IMR-90 (cell line): ENCODE results near the gene ZNF630. TPM values are rescaled to one million over a fixed set of nuclear protein-coding genes. Genes with fewer than 3 reads are reported as not detected.

Experiments
- ATAC-seq: fragments of 200-7000 bp; cut with Tn5 transposase; 2 replicates; pipeline ENCODE4 v1.9.1; 2020; ENCODE audit warnings: low read depth, mild to moderate bottlenecking, moderate library complexity
- BruUV-seq: library from RNA; stranded (reverse); fragments of 400-500 nt; replicated peaks from 2 replicates; lab custom pipeline; 2021; lab: Mats Ljungman, UMichigan
- CTCF ChIA-PET: fragments of 300-600 bp; formaldehyde crosslinking; extraction: SDS; loops from one replicate; lab custom pipeline; 2021; ENCODE audit warnings: antibody characterized with exemption; lab: Yijun Ruan, JAX
- POLR2A ChIA-PET: fragments of 300-600 bp; sonication (Branson Sonifier 250); formaldehyde crosslinking; loops from one replicate; lab custom pipeline; 2022; ENCODE audit warnings: antibody characterized with exemption; ENCODE audit not compliant: unreplicated experiment; lab: Charles Lee
- DNase-seq: peaks from one replicate; pipeline ENCODE4 v3.0.0; 2013
- H2AFZ ChIP-seq: replicated peaks from 2 replicates; pipeline ENCODE3; 2013; ENCODE audit warnings: low read length, mild to moderate bottlenecking; ENCODE audit not compliant: poor library complexity
- H2AK5ac ChIP-seq: 2 replicates; pipeline ENCODE4 v1.6.1; 2013; ENCODE audit warnings: low read depth, low read length, inconsistent platforms
- H2AK9ac ChIP-seq: replicated peaks from 2 replicates; pipeline ENCODE3; 2013; ENCODE audit warnings: mild to moderate bottlenecking, low read depth, low read length, moderate library complexity; ENCODE audit not compliant: poor library complexity
- H2BK120ac ChIP-seq: 2 replicates; pipeline ENCODE4 v1.6.1; 2013; ENCODE audit warnings: low read depth, low read length, inconsistent platforms
- H2BK15ac ChIP-seq: 3 replicates; pipeline ENCODE4 v1.6.1; 2013; ENCODE audit warnings: low read depth, low read length, inconsistent platforms
- H2BK20ac ChIP-seq: 2 replicates; pipeline ENCODE4 v1.6.1; 2013; ENCODE audit warnings: low read depth, mild to moderate bottlenecking, inconsistent platforms, low read length, moderate library complexity
- H2BK5ac ChIP-seq: 2 replicates; pipeline ENCODE4 v1.6.1; 2013; ENCODE audit warnings: mild to moderate bottlenecking, low read depth, low read length, inconsistent platforms; ENCODE audit not compliant: poor library complexity, severe bottlenecking
- H3K14ac ChIP-seq: replicated peaks from 2 replicates; pipeline ENCODE4 v1.6.1; 2013; ENCODE audit warnings: low read depth, low read length, inconsistent platforms
- H3K18ac ChIP-seq: 2 replicates; pipeline ENCODE4 v1.6.1; 2013; ENCODE audit warnings: low read depth, low read length, control low read depth
- H3K23ac ChIP-seq: 2 replicates; pipeline ENCODE4 v1.6.1; 2013; ENCODE audit warnings: low read depth, low read length, inconsistent platforms
- H3K27ac ChIP-seq: 2 replicates; pipeline ENCODE4 v1.5.1; 2013; ENCODE audit warnings: mild to moderate bottlenecking, control low read depth, low read length; ENCODE audit not compliant: insufficient read depth
- H3K27me3 ChIP-seq: 2 replicates; pipeline ENCODE4 v1.6.1; 2013; ENCODE audit warnings: low read length; ENCODE audit not compliant: control insufficient read depth, insufficient read depth
- H3K36me3 ChIP-seq: 2 replicates; pipeline ENCODE4 v1.6.1; 2013; ENCODE audit warnings: low read length, mixed read lengths; ENCODE audit not compliant: control insufficient read depth, insufficient read depth
- H3K4ac ChIP-seq: 2 replicates; pipeline ENCODE4 v1.6.1; 2013; ENCODE audit warnings: low read depth, low read length, inconsistent platforms
- H3K4me1 ChIP-seq: 2 replicates; pipeline ENCODE4 v1.6.1; 2013; ENCODE audit warnings: low read length, mixed read lengths; ENCODE audit not compliant: control insufficient read depth, insufficient read depth
- H3K4me2 ChIP-seq: 2 replicates; pipeline ENCODE4 v1.6.1; 2013; ENCODE audit warnings: low read depth, mild to moderate bottlenecking, control low read depth, low read length, moderate library complexity
- H3K4me3 ChIP-seq: 2 replicates; pipeline ENCODE4 v1.5.1; 2013; ENCODE audit warnings: low read depth, mild to moderate bottlenecking, control low read depth, low read length, moderate library complexity; ENCODE audit not compliant: insufficient read depth
- H3K56ac ChIP-seq: 2 replicates; pipeline ENCODE4 v1.6.1; 2013; ENCODE audit warnings: low read length, inconsistent platforms; ENCODE audit not compliant: insufficient read depth; ENCODE audit errors: extremely low read depth
- H3K79me1 ChIP-seq, 2 experiments: 2 replicates each; pipeline ENCODE4 v1.6.1; 2013; ENCODE audit warnings: low read length in 2 of 2, inconsistent platforms in 1 of 2, low read depth in 1 of 2
- H3K9ac ChIP-seq: 2 replicates; pipeline ENCODE4 v1.6.1; 2013; ENCODE audit warnings: low read depth, low read length, control low read depth
- H3K9me1 ChIP-seq: 2 replicates; pipeline ENCODE4 v1.6.1; 2013; ENCODE audit warnings: low read length, inconsistent platforms; ENCODE audit not compliant: insufficient read depth
- H3K9me3 ChIP-seq: 2 replicates; pipeline ENCODE4 v1.6.1; 2013; ENCODE audit warnings: low read length; ENCODE audit not compliant: control insufficient read depth, insufficient read depth
- H4K20me1 ChIP-seq: 2 replicates; pipeline ENCODE4 v1.6.1; 2013; ENCODE audit warnings: low read length, inconsistent platforms; ENCODE audit not compliant: insufficient read depth
- H4K5ac ChIP-seq: 2 replicates; pipeline ENCODE4 v1.6.1; 2013; ENCODE audit warnings: mild to moderate bottlenecking, low read depth, low read length, control low read depth
- H4K8ac ChIP-seq, 2 experiments: 2 replicates each; pipeline ENCODE4 v1.6.1; 2013; ENCODE audit warnings: low read depth in 2 of 2, low read length in 2 of 2, control low read depth in 1 of 2, inconsistent platforms in 1 of 2
- H4K91ac ChIP-seq: 2 replicates; pipeline ENCODE4 v1.6.1; 2013; ENCODE audit warnings: low read depth, low read length, inconsistent platforms; ENCODE audit not compliant: insufficient read depth
- CHD1 ChIP-seq: IDR thresholded peaks from 2 replicates; pipeline ENCODE4 v1.6.1; 2012; ENCODE audit warnings: low read depth, low read length, improper control_type of control experiment
- CTCF ChIP-seq: conservative IDR thresholded peaks from 2 replicates; pipeline ENCODE4 v1.5.1; 2012; ENCODE audit warnings: mild to moderate bottlenecking, low read depth, low read length, improper control_type of control experiment
- ELK1 ChIP-seq: fragments of 150-350 bp; IDR thresholded peaks from 2 replicates; pipeline ENCODE4 v1.6.1; 2016; ENCODE audit warnings: low read depth, mild to moderate bottlenecking, low read length, moderate library complexity, borderline replicate concordance
- FOS ChIP-seq: fragments of 150-350 bp; IDR thresholded peaks from 2 replicates; pipeline ENCODE4 v1.6.1; 2016; ENCODE audit warnings: low read depth, low read length
- MAFK ChIP-seq: IDR thresholded peaks from 2 replicates; pipeline ENCODE4 v1.6.1; 2012; ENCODE audit warnings: low read depth, low read length, improper control_type of control experiment
- MXI1 ChIP-seq: IDR thresholded peaks from 2 replicates; pipeline ENCODE4 v1.6.1; 2012; ENCODE audit warnings: low read depth, mild to moderate bottlenecking, low read length, moderate library complexity, borderline replicate concordance
- NFE2L2 ChIP-seq: fragments of 150-350 bp; IDR thresholded peaks from 2 replicates; pipeline ENCODE4 v1.6.1; 2016; ENCODE audit warnings: low read depth, mild to moderate bottlenecking, low read length
- RAD21 ChIP-seq: IDR thresholded peaks from 2 replicates; pipeline ENCODE4 v1.6.1; 2012; ENCODE audit warnings: low read length, improper control_type of control experiment
- RCOR1 ChIP-seq: IDR thresholded peaks from 2 replicates; pipeline ENCODE4 v1.6.1; 2012; ENCODE audit warnings: mild to moderate bottlenecking, low read length, improper control_type of control experiment; ENCODE audit not compliant: insufficient replicate concordance
- RFX5 ChIP-seq: IDR thresholded peaks from 2 replicates; pipeline ENCODE4 v1.8.0; 2012; ENCODE audit warnings: low read depth, mild to moderate bottlenecking, low read length, moderate library complexity
- SMC3 ChIP-seq: fragments of 150-350 bp; IDR thresholded peaks from 2 replicates; pipeline ENCODE4 v1.6.1; 2016; ENCODE audit warnings: low read depth, mild to moderate bottlenecking, antibody characterized with exemption, low read length, moderate library complexity
- dilution Hi-C: fragments of 300-500 bp; cut with HindIII; formaldehyde crosslinking; loops from one replicate; pipeline ENCODE4 v1.14.3; 2018; ENCODE audit warnings: low sequenced_read_pairs; ENCODE audit not compliant: unreplicated experiment
- in situ Hi-C: fragments of 300-500 bp; cut with MboI; formaldehyde crosslinking; loops from 3 replicates; pipeline ENCODE4 v1.14.3; 2019; ENCODE audit warnings: low sequenced_read_pairs, inconsistent platforms, mixed read lengths
- intact Hi-C: fragments of 100-400 bp; cut with micrococcal nuclease; formaldehyde crosslinking; loops from 2 replicates; pipeline ENCODE4 v1.10.0; 2022
- polyA plus RNA-seq, 3 experiments: library from polyadenylated mRNA; depleted of rRNA; stranded (reverse); fragments of >200 nt; gene quantifications; 2 replicates each; pipeline ENCODE4 v1.2.3, GENCODE V29; 2012; ENCODE audit warnings: low replicate concordance in 1 of 3
- total RNA-seq: library from RNA; depleted of rRNA; stranded (reverse); fragments of >200 nt; gene quantifications from 2 replicates; pipeline ENCODE4 v1.2.3, GENCODE V29; 2012
- TF ChIP-seq, protein P1 (sequence below): fragments of 150-350 bp; IDR thresholded peaks from 2 replicates; pipeline ENCODE4 v1.6.1; 2017; ENCODE audit warnings: mild to moderate bottlenecking, antibody characterized with exemption, low read length, low read depth

The ZNF630 gene
- total and polyA plus RNA-seq, 2 of the 4 experiments (the other 2 are of a cell fraction), result 0.24 to 0.54 TPM

GRCh38 chrX:48086082-48086481 lies 14.6 kb upstream of the ZNF630 start:
- H3K36me3 ChIP-seq, result no peaks in the 10 kb centered on the region
- no peak overlapping the region for H3K9ac ChIP-seq
- no peaks in the 10 kb centered on the region for H3K79me1 ChIP-seq
- H2BK20ac ChIP-seq, result no peak overlapping the region
- BruUV-seq, result no TSS peak
- ChIA-PET POLR2A (no interaction called here), CTCF (no interaction called here)
- DNase-seq, result no peak
- no peak overlapping the region for H3K4ac ChIP-seq
- no peak overlapping the region for H3K14ac ChIP-seq
- H3K27me3 ChIP-seq, result peaks cover 9% of the 10 kb centered on the region
- no peak overlapping the region for H3K27ac ChIP-seq
- H3K9me1 ChIP-seq, result no peaks in the 10 kb centered on the region
- no peak overlapping the region for H3K4me3 ChIP-seq
- H2AK9ac ChIP-seq, result no peak overlapping the region
- no peak overlapping the region for H3K4me2 ChIP-seq
- in situ Hi-C loops, result loop anchor here (10.0 kb wide), 1 partner anchor 409 kb away; no protein-coding TSS in a partner anchor
- no peak overlapping the region for H2BK5ac ChIP-seq
- no peak overlapping the region for H4K91ac ChIP-seq
- intact Hi-C loops, result no loop called here
- H4K5ac ChIP-seq, result no peak overlapping the region
- no peak overlapping the region for H2AK5ac ChIP-seq
- H3K18ac ChIP-seq, result no peak overlapping the region
- TF ChIP-seq MAFK (no peak), RFX5 (no peak), CHD1 (no peak), NFE2L2 (no peak), RCOR1 (no peak), MXI1 (no peak), RAD21 (no peak), CTCF (no peak), FOS (no peak), SMC3 (no peak), ELK1 (no peak)
- TF ChIP-seq, protein P1, sequence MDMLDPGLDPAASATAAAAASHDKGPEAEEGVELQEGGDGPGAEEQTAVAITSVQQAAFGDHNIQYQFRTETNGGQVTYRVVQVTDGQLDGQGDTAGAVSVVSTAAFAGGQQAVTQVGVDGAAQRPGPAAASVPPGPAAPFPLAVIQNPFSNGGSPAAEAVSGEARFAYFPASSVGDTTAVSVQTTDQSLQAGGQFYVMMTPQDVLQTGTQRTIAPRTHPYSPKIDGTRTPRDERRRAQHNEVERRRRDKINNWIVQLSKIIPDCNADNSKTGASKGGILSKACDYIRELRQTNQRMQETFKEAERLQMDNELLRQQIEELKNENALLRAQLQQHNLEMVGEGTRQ, result no peak
- H3K56ac ChIP-seq, result no peak overlapping the region
- H2BK120ac ChIP-seq, result no peak overlapping the region
- H4K20me1 ChIP-seq, result no peaks in the 10 kb centered on the region
- H2AFZ ChIP-seq, result no peak overlapping the region
- no peak overlapping the region for H4K8ac ChIP-seq
- no peak for ATAC-seq
- no peaks in the 10 kb centered on the region for H3K9me3 ChIP-seq
- no peak overlapping the region for H2BK15ac ChIP-seq
- no peaks in the 10 kb centered on the region for H3K4me1 ChIP-seq
- no peak overlapping the region for H3K23ac ChIP-seq
- dilution Hi-C loops, result no loop called here
